ENCODE results near the gene ZNF277.
A peak's percentile ranks its signal among the peaks of the same experiment; 100 is the strongest.

Gene ZNF277, protein sequence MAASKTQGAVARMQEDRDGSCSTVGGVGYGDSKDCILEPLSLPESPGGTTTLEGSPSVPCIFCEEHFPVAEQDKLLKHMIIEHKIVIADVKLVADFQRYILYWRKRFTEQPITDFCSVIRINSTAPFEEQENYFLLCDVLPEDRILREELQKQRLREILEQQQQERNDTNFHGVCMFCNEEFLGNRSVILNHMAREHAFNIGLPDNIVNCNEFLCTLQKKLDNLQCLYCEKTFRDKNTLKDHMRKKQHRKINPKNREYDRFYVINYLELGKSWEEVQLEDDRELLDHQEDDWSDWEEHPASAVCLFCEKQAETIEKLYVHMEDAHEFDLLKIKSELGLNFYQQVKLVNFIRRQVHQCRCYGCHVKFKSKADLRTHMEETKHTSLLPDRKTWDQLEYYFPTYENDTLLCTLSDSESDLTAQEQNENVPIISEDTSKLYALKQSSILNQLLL

GRCh38 chr7:112206238-112206990 is at the start of gene ZNF277, which contains the start of gene DOCK4:
Gene ZNF277 (plus strand): TSS chr7:112206695. CDS start chr7:112206717, 22 bp downstream.
Gene DOCK4 (minus strand): TSS chr7:112206399. CDS start chr7:112206138, 261 bp downstream.
- DNase-seq, result peak; percentile 99

GRCh38 chr7:112157072-112157471 is 49.4 kb upstream of the ZNF277 start:
- DNase-seq, result no peak

- DNase-seq, result no peak
These were observed 47.1 kb upstream of the ZNF277 start for GRCh38 chr7:112159351-112159750.

DNA sequence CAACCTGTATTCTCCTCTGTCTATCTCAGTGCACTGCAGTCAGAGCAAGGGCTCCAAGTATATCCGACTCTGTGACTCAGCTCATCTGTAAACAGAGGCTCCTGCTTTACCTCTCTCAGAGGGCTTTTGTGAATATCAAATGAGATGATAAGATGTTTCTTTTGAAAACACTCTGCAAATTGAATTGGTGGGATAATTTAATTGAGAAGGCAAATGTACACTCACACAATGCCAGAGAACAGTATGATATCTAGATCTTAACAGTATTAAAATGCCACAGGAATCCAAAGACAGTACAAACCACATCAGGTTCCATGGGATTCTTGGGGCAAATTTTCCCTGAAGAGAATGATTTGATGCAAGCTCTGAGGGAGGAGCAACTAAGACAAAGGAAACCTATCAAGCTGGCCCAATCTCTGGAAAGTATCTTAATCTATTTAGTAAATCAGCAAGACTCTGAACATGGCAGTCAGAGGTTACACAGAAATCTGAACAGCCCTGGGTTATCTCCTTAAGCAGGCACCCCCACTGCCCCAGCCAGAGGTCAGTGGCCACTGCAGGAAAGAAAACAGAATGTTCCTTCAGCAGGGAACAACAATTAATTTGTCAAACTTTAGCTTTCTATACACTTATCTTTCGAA is 46.2 kb upstream of the ZNF277 start:
- no peak for DNase-seq

- no peak for DNase-seq
These were observed 45.7 kb upstream of the ZNF277 start for GRCh38 chr7:112160771-112161150.

DNA sequence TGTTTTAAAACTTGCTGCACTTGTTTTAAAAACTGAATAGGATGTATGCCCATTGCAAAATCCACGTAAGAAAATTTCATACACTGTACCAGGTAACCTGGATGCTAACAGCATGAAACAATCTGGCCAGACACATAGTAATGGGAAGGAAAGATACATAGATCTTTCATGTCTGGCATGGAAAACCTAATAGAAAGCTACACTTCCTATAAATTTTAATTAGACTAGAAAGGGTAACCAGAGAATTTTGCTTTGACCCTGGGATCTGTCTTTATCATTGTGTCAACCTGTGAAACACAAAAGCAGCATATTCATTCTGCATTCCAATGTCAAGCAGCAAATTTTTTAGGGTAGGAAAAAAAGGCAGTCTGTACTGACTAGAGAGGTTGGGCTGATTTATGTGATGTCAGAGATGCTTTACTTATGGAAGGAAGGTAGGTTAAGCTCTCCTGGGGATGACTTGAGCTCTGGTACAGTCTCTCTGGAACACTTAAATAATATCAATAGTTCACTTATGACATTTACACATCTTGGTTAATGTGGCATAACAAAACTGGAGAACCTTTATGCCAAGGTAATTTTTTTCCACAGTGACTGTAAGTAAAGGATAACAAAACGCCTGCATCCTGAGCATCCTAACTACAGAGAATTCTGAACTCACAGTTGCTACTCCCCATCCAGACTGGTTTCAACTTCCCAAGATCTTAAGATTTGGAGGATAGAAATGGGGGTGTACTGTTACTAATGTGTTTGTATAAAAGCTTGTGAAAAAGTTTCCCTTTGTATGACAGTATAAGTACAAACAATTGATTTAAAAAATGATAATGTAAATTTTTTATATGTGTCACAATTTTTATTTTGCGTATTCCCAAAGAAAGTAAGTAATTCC is 45.0 kb upstream of the ZNF277 start:
- peak; percentile 13 for DNase-seq

GRCh38 chr7:112162142-112162766 is 44.2 kb upstream of the ZNF277 start:
- peak; percentile 55 for DNase-seq

- DNase-seq, result peak; percentile 39
These were observed 43.5 kb upstream of the ZNF277 start for GRCh38 chr7:112162784-112163506.

DNA sequence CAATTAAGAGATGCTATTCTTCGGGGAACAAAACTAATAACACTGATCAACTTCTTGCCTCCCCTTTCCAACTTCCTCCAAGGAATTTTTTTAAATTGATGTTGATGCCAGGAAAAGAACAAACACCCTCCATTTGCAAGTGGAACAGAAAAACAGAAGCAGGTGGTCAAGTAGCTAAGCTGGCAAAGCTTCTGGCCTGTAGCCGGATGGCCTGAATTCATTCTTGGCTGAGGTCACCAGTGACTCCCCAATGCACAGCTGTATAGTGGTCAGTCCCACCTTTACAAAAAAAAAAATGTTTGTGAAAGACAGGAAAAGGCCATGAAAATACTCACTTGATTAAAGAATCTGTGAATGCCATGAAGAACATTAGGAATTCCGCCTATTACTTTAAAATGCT is 39.3 kb upstream of the ZNF277 start:
- no peak for DNase-seq

GRCh38 chr7:112168915-112169314 is 37.6 kb upstream of the ZNF277 start:
- DNase-seq, result no peak

DNA sequence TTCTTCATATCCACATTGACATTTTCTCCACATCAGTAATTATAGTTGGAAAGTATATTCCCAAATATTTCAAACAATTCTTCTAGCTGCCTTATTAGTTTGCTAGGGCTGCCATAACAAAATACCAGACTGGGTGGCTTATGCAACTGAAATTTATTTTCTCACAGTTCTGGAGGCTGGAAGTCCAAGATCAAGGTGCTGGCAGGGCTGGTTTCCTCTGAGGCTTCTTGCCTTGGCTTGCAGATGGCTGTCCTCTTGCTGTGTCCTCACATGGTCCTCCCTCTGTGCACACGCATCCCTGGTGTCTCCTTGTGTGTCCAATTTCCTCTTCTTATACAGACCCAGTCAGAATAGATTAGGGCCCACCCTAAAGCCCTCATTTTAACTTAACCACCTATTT is 34.8 kb upstream of the ZNF277 start:
- DNase-seq, result no peak

DNA sequence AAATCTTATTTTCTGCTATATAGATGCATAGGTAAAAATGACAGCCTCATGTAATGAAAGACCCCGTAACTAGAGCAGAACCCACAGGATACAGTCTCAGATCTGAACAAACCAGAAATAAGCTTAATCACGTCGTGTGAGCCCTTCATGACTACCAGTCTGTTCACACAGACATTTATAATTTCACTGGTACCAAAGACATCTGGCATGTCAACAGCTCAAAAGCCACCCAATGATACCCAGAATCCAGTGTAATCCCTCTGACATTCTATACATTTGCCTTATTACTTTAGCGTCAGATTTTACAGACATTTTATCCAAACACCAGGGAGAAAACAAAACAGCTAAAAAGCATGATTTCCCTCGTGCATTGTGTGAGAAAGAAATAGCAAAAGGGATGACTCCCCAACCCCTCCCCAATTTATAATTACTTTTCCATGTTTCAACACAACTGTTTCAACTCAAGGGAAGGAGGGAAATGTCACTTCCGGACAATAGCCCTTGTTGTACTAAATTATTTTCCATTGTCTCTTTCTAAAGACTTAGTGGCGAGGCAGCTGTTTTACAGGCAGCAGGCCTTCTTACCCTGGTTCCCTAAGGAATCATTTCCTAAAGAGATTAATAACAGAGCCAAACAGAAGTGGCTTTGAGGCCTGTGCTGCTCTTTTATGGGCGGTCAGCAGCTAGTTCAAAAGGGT is 33.5 kb upstream of the ZNF277 start:
- no peak for DNase-seq

- DNase-seq, result no peak
These were observed 33.0 kb upstream of the ZNF277 start for GRCh38 chr7:112173568-112173905.

GRCh38 chr7:112174192-112174591 is 32.3 kb upstream of the ZNF277 start:
- no peak for DNase-seq

DNA sequence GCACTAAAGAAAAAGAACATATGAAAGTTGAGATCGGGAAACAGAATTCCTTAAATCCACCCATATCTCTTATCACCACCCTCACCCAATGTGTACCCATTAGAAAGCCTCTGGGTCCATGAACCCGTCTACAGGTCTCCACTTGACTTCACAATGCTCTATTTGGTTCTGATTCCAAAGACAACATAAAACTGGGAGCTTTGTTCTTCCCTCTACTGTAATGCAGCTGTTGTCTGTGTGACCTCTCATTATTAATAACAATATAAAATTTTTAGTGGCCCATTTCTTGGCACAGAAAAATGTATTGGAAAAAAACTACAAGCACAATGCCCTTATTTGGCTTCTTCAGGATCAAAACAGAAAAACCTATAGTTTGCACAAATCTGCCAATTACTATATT is 30.3 kb upstream of the ZNF277 start:
- DNase-seq, result no peak

DNA sequence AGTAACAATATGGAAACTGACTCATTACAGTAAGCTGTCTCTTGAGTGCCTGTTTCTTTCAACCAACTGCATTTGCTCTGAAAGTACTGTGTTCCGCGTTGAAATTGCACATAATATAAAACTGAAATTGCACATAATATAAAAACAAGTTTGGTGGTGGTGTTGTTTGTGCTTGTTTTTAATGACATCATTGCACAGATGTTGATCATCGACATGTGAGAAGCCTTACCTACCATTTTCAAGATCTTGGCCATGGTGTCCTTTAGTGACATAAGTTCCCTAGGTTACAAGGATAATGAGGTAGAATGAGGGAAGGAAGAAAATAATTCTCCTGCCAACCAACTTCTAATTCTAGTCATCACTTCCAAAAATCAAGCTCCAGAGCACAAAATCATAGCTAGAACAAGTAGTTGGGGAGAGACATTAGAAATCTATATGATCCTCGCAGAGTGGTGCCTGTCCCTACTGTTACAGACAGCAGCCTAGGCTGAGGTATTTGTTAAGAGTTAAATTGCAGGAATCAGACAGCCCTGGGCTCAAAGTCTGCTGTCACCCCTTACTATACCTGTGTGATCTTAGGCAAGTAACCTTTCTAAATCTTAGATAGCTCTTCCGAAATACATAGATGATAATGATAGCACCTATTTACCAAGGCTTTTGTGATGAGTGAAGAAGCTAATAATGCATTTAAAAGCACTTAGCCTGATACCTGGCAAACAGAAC is 29.6 kb upstream of the ZNF277 start:
- DNase-seq, result no peak

DNA sequence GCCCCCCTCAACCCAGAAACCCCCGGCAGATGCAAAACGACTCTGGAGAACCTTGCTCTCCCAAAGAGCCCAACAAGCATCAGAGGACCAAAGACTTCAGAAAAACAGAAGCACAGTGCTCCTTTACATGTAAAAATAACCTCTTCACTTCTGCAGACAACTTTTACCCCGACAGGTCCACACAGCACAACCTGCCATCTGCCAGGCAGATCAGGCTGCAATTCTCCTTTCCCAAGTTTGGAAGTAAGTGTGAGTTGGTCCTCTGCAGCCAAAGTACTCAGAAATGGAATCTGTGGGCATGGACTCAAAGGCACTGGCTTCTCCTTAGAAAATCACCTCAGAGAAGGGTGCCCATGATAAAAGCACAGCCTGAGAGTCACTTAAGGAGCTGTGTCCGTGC is 26.3 kb upstream of the ZNF277 start:
- no peak for DNase-seq

DNA sequence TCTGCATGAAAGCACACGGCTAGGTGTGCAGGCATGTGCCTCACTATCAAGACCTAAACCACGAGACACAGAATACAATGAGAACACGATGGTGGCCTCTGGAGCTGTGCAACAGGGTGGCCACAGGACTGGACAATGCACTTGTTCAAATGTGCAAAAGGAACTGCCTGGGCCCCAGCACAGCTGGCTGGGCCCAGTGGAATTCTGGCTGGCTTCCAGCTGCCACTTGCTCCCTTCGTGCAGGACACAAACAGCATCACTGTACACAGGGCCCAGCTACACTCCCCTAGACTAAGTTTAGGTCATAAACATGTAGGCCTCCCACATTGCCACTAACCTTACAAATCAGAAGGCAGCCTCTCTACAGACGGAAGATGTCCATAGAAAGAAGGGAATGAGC is 23.7 kb upstream of the ZNF277 start:
- DNase-seq, result no peak

GRCh38 chr7:112183266-112183665 is 23.2 kb upstream of the ZNF277 start:
- no peak for DNase-seq

- DNase-seq, result no peak
These were observed 22.0 kb upstream of the ZNF277 start for GRCh38 chr7:112184455-112184854.
